GM23248 (cell line): ENCODE data around the gene CPNE6. TPM values are rescaled to one million over a fixed set of nuclear protein-coding genes. Genes with fewer than 3 reads are reported as not detected.

Experiments used
- DNase-seq: peaks from one replicate; pipeline ENCODE4 v3.0.0-alpha.2; 2015
- H2AFZ ChIP-seq: fragments of 200-600 bp; sonication (generic); 2 replicates; pipeline ENCODE4 v1.6.1; 2016; ENCODE audit warnings: antibody characterized with exemption
- H3F3A ChIP-seq: fragments of 200-600 bp; sonication (generic); 2 replicates; pipeline ENCODE4 v1.6.1; 2016; ENCODE audit warnings: mild to moderate bottlenecking, antibody characterized with exemption, mixed run types; ENCODE audit not compliant: insufficient read depth
- H3K27ac ChIP-seq: fragments of 200-600 bp; sonication (generic); 2 replicates; pipeline ENCODE4 v1.5.1; 2016; ENCODE audit warnings: mild to moderate bottlenecking
- H3K27me3 ChIP-seq: fragments of 200-600 bp; sonication (generic); replicated peaks from 2 replicates; pipeline ENCODE4 v1.6.1; 2016; ENCODE audit warnings: mild to moderate bottlenecking; ENCODE audit not compliant: insufficient read depth
- H3K36me3 ChIP-seq: fragments of 200-600 bp; sonication (generic); 2 replicates; pipeline ENCODE4 v1.6.1; 2016; ENCODE audit warnings: low read depth, mild to moderate bottlenecking
- H3K4me1 ChIP-seq: fragments of 200-600 bp; sonication (generic); 2 replicates; pipeline ENCODE4 v1.6.1; 2016; ENCODE audit warnings: mild to moderate bottlenecking; ENCODE audit not compliant: insufficient read depth
- H3K4me2 ChIP-seq: fragments of 200-600 bp; sonication (generic); one replicate; pipeline ENCODE4 v1.6.1; 2016; ENCODE audit warnings: mild to moderate bottlenecking; ENCODE audit not compliant: unreplicated experiment
- H3K4me3 ChIP-seq: fragments of 200-600 bp; sonication (generic); 2 replicates; pipeline ENCODE4 v1.5.1; 2016; ENCODE audit warnings: mild to moderate bottlenecking
- H3K79me2 ChIP-seq: fragments of 200-600 bp; sonication (generic); 2 replicates; pipeline ENCODE4 v1.6.1; 2016; ENCODE audit warnings: mild to moderate bottlenecking; ENCODE audit not compliant: insufficient read depth
- H3K9ac ChIP-seq: fragments of 200-600 bp; sonication (generic); 2 replicates; pipeline ENCODE4 v1.6.1; 2016; ENCODE audit warnings: mild to moderate bottlenecking
- H3K9me2 ChIP-seq: fragments of 200-600 bp; sonication (generic); 2 replicates; pipeline ENCODE4 v1.6.1; 2016; ENCODE audit warnings: mixed run types, mild to moderate bottlenecking, moderate library complexity; ENCODE audit not compliant: insufficient read depth
- H3K9me3 ChIP-seq: fragments of 200-600 bp; sonication (generic); one replicate; pipeline ENCODE4 v1.6.1; 2017; ENCODE audit warnings: low read depth
- H4K20me1 ChIP-seq: fragments of 200-600 bp; sonication (generic); 2 replicates; pipeline ENCODE4 v1.6.0; 2016; ENCODE audit not compliant: insufficient read depth
- EZH2 ChIP-seq: fragments of 200-600 bp; sonication (generic); IDR thresholded peaks from 2 replicates; pipeline ENCODE4 v1.6.1; 2018; ENCODE audit warnings: antibody characterized with exemption, mild to moderate bottlenecking; ENCODE audit not compliant: insufficient read depth, poor library complexity, severe bottlenecking
- EZH2phosphoT487 ChIP-seq: fragments of 200-600 bp; sonication (generic); IDR thresholded peaks from 2 replicates; pipeline ENCODE4 v1.6.1; 2018; ENCODE audit warnings: antibody characterized with exemption, moderate library complexity, mild to moderate bottlenecking, low read depth; ENCODE audit not compliant: insufficient read depth
- WGBS, 2 experiments: methylation state at CpG; one replicate each; pipeline ENCODE4 v1.1.6; 2015 to 2017; ENCODE audit warnings: low lambda C conversion rate in 2 of 2, low coverage in 1 of 2; ENCODE audit errors: missing lambda C conversion rate in 2 of 2; 5-methylcytosine and 5-hydroxymethylcytosine counted together
- in situ Hi-C: fragments of 300-500 bp; cut with MboI; formaldehyde crosslinking; loops from 2 replicates; pipeline ENCODE4 v1.15.0; 2020
- polyA plus RNA-seq: library from polyadenylated mRNA; unstranded; fragments of >200 nt; fragmentation: Nextera tagmentation; extraction: Ambion mirVana; gene quantifications from 2 replicates; pipeline ENCODE4 v1.2.1, GENCODE V29; 2016
- total RNA-seq: library from RNA; depleted of rRNA; stranded (reverse); fragments of >200 nt; shearing (Covaris generic); gene quantifications from 2 replicates; pipeline ENCODE4 v1.2.3, GENCODE V29; 2014

CPNE6 gene
- total and polyA plus RNA-seq, 2 experiments from 2014 or later, result not detected

DNA sequence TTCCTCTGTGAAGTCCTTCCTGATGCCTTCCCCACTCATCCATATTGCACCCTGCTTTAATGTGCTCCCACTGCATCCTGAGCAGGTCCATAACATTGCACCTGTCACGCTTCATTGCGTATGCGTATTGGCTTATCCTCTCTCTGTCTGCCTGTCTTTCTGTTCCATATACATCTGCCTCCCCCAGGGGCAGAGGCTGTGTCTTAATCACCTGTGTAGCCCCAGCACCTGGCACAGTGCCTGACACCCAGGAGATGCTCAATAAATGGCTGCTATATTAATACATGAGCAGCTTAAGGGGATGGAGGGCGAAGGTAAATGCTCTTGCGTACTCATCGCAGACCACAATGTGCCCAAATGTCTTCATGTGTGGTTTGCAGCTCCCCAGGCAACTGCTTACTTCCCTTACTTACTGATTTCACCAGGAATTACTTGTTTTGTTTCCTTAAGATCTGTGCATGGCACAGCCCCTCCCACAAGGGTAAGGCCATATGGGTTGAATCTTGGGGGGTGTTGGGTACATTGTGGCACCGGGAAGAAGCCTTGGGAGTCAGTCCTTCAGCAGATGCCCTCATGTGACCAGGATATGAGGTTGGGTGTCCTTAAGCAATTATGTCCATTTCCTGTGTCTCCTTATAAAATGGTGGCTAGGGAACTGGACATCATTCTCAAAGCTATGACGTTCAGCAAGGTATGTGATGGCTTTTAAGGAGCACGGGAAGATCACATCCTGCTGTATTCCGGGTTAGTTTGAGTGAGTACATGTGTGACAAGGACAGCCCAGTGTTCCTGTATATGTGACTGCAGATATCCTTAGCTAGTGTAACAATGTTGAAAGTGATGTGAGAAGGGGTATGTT, 848 bp upstream of the CPNE6 start:
- H3K4me2 ChIP-seq, result no peak overlapping the region
- H3K9ac ChIP-seq, result no peak overlapping the region
- no peaks in the 10 kb centered on the region for H3F3A ChIP-seq
- H3K27me3 ChIP-seq, result peaks cover 17% of the 10 kb centered on the region
- in situ Hi-C loops, result no loop called here
- no peaks in the 10 kb centered on the region for H3K9me3 ChIP-seq
- H3K27ac ChIP-seq, result no peak overlapping the region
- no peak overlapping the region for H3K4me3 ChIP-seq
- no peak for TF ChIP-seq EZH2phosphoT487
- TF ChIP-seq EZH2, result no peak
- no peak overlapping the region for H2AFZ ChIP-seq
- no peaks in the 10 kb centered on the region for H3K4me1 ChIP-seq
- H3K9me2 ChIP-seq, result no peaks in the 10 kb centered on the region
- H3K79me2 ChIP-seq, result no peaks in the 10 kb centered on the region
- DNase-seq, result no peak
- 76 to 77% methylated on average over 10 of the region's 10 CpGs for WGBS, 2 experiments
- H3K36me3 ChIP-seq, result no peaks in the 10 kb centered on the region
- no peaks in the 10 kb centered on the region for H4K20me1 ChIP-seq

GRCh38 chr14:24071836-24072430, 571 bp downstream of the CPNE6 start:
- no peak for DNase-seq
- in situ Hi-C loops, result no loop called here
- Histone ChIP-seq H3K4me3 (no peak overlapping the region), H3K27me3 (peaks cover 17% of the 10 kb centered on the region), H3K79me2 (no peaks in the 10 kb centered on the region), H3K27ac (no peak overlapping the region), H4K20me1 (no peaks in the 10 kb centered on the region), H3K9me2 (no peaks in the 10 kb centered on the region), H3K9me3 (no peaks in the 10 kb centered on the region), H3F3A (no peaks in the 10 kb centered on the region), H3K36me3 (no peaks in the 10 kb centered on the region), H3K4me2 (no peak overlapping the region), H2AFZ (no peak overlapping the region), H3K4me1 (no peaks in the 10 kb centered on the region), H3K9ac (no peak overlapping the region)
- TF ChIP-seq EZH2 (no peak), EZH2phosphoT487 (no peak)
- WGBS, 2 experiments, result 45 to 47% methylated on average over 12 of the region's 12 CpGs

GRCh38 chr14:24072436-24072835, 1.1 kb downstream of the CPNE6 start:
- no peaks in the 10 kb centered on the region for H3K4me1 ChIP-seq
- H3K9ac ChIP-seq, result no peak overlapping the region
- H2AFZ ChIP-seq, result no peak overlapping the region
- TF ChIP-seq EZH2 (no peak), EZH2phosphoT487 (no peak)
- H3K27me3 ChIP-seq, result peaks cover 17% of the 10 kb centered on the region
- no peak for DNase-seq
- in situ Hi-C loops, result no loop called here
- no peak overlapping the region for H3K27ac ChIP-seq
- H3K4me2 ChIP-seq, result no peak overlapping the region
- H3K9me2 ChIP-seq, result no peaks in the 10 kb centered on the region
- H4K20me1 ChIP-seq, result no peaks in the 10 kb centered on the region
- no peaks in the 10 kb centered on the region for H3K36me3 ChIP-seq
- WGBS, 2 experiments, result 39 to 46% methylated on average over 7 of the region's 7 CpGs
- H3K79me2 ChIP-seq, result no peaks in the 10 kb centered on the region
- H3F3A ChIP-seq, result no peaks in the 10 kb centered on the region
- H3K4me3 ChIP-seq, result no peak overlapping the region
- H3K9me3 ChIP-seq, result no peaks in the 10 kb centered on the region

- Histone ChIP-seq H3K9me2 (no peaks in the 10 kb centered on the region), H3K79me2 (no peaks in the 10 kb centered on the region), H3K27me3 (peaks cover 17% of the 10 kb centered on the region), H3F3A (no peaks in the 10 kb centered on the region), H3K36me3 (no peaks in the 10 kb centered on the region), H3K4me3 (no peak overlapping the region), H3K9ac (no peak overlapping the region), H4K20me1 (no peaks in the 10 kb centered on the region), H3K27ac (no peak overlapping the region), H3K4me1 (no peaks in the 10 kb centered on the region), H3K9me3 (no peaks in the 10 kb centered on the region), H2AFZ (no peak overlapping the region), H3K4me2 (no peak overlapping the region)
- DNase-seq, result no peak
- no peak for TF ChIP-seq EZH2phosphoT487
- no peak for TF ChIP-seq EZH2
- WGBS, 2 experiments, result 65 to 70% methylated on average over 26 of the region's 26 CpGs
- in situ Hi-C loops, result no loop called here
These were observed 1.8 kb downstream of the CPNE6 start for GRCh38 chr14:24072881-24073877.
